HepG2 (cell line): ENCODE results near the gene RNF8. TPM values are rescaled to one million over a fixed set of nuclear protein-coding genes. Genes with fewer than 3 reads are reported as not detected.
"Not testable (repeated sequence)": the region's sequence is repeated elsewhere in the genome, so short reads cannot be mapped to it uniquely, and the experiment has no call there.

ENCODE experiments used
- ATAC-seq: fragments of 200-7000 bp; cut with Tn5 transposase; 3 replicates; pipeline ENCODE4 v1.9.1; 2020; ENCODE audit warnings: mild to moderate bottlenecking, moderate library complexity
- BruUV-seq: library from RNA; stranded (reverse); fragments of 400-500 nt; replicated peaks from 2 replicates; lab custom pipeline; 2021; lab: Mats Ljungman, UMichigan
- CTCF ChIA-PET: fragments of 300-600 bp; formaldehyde crosslinking; extraction: SDS; loops from one replicate; lab custom pipeline; 2021; ENCODE audit warnings: low total read pairs, inconsistent platforms, low intra/inter-chr PET ratio; lab: Yijun Ruan, JAX
- POLR2A ChIA-PET: fragments of 350-600 bp; sonication (Branson Sonifier 250); formaldehyde crosslinking; loops from one replicate; lab custom pipeline; 2020; ENCODE audit warnings: antibody characterized with exemption, inconsistent platforms; lab: Yijun Ruan, JAX
- DNase-seq: peaks from one replicate; pipeline ENCODE4 v3.0.0-alpha.2; 2015; ENCODE audit warnings: low spot score
- FAIRE-seq: peaks from 3 replicates; lab custom pipeline; 2011; peaks lifted over from hg19 to GRCh38; lab: Jason Lieb, UNC
- H2AFZ ChIP-seq: one replicate; pipeline ENCODE4 v1.6.1; 2011; ENCODE audit warnings: low read length, inconsistent platforms
- H3K27ac ChIP-seq: fragments of 300-600 bp; 3 replicates; pipeline ENCODE4 v1.8.0; 2011; ENCODE audit warnings: mixed run types, mild to moderate bottlenecking, mixed read lengths, low read length, inconsistent platforms; ENCODE audit not compliant: insufficient read depth; ENCODE audit errors: extremely low read length
- H3K27me3 ChIP-seq, 2 experiments: fragments of 200-600 bp in 1 of 2; 2 replicates in 1 of 2; 3 replicates in 1 of 2; pipeline versions ENCODE4 v1.6.0 to v1.8.0; 2011; ENCODE audit warnings: low read length in 2 of 2, mild to moderate bottlenecking in 2 of 2, moderate library complexity in 2 of 2, inconsistent platforms in 1 of 2; ENCODE audit not compliant: insufficient read depth in 2 of 2, control insufficient read depth in 1 of 2
- H3K36me3 ChIP-seq, 2 experiments: fragments of 200-600 bp in 1 of 2; replicated peaks in 1 of 2; 2 replicates in 1 of 2; 3 replicates in 1 of 2; pipeline versions ENCODE4 v1.5.1 to v1.8.0; 2011; ENCODE audit warnings: low read length in 2 of 2, inconsistent platforms in 1 of 2; ENCODE audit not compliant: insufficient read depth in 2 of 2, control insufficient read depth in 1 of 2
- H3K4me1 ChIP-seq: 2 replicates; pipeline ENCODE4 v1.5.1; 2012; ENCODE audit warnings: low read length, inconsistent platforms; ENCODE audit not compliant: insufficient read depth
- H3K4me2 ChIP-seq: 2 replicates; pipeline ENCODE4 v1.6.0; 2011; ENCODE audit warnings: low read depth, low read length, inconsistent platforms
- H3K4me3 ChIP-seq, 3 experiments: fragments of 200-600 bp in 1 of 3; sonication (generic), shearing (Covaris generic) in 1 of 3; replicated peaks in 1 of 3; 2 replicates each; pipeline ENCODE4 v1.5.1; 2011 to 2016; ENCODE audit warnings: low read length in 3 of 3, inconsistent platforms in 2 of 3, low read depth in 2 of 3, mild to moderate bottlenecking in 2 of 3, control low read depth in 1 of 3, mixed read lengths in 1 of 3; ENCODE audit not compliant: insufficient read depth in 1 of 3
- H3K79me2 ChIP-seq: one replicate; pipeline ENCODE4 v1.6.1; 2011; ENCODE audit warnings: low read length, inconsistent platforms; ENCODE audit not compliant: insufficient read depth
- H3K9ac ChIP-seq: 2 replicates; pipeline ENCODE4 v1.6.0; 2011; ENCODE audit warnings: mild to moderate bottlenecking, low read depth, low read length, inconsistent platforms; ENCODE audit not compliant: insufficient read depth
- H3K9me3 ChIP-seq: 2 replicates; pipeline ENCODE4 v1.5.1; 2012; ENCODE audit warnings: mild to moderate bottlenecking, low read length
- H4K20me1 ChIP-seq: 2 replicates; pipeline ENCODE4 v1.6.0; 2011; ENCODE audit warnings: inconsistent platforms, mild to moderate bottlenecking, low read length, moderate library complexity; ENCODE audit not compliant: insufficient read depth
- CEBPG ChIP-seq: IDR thresholded peaks from 2 replicates; pipeline ENCODE4 v1.6.1; 2016
- CHD4 ChIP-seq: fragments of 200-600 bp; sonication (generic); IDR thresholded peaks from 2 replicates; pipeline ENCODE4 v1.7.0; 2017; ENCODE audit warnings: mild to moderate bottlenecking, low read length, borderline replicate concordance
- FOXO1 ChIP-seq: sonication (generic); formaldehyde crosslinking; IDR thresholded peaks from 2 replicates; pipeline ENCODE4 v1.4.0; 2020; ENCODE audit warnings: missing genetic modification reagents
- HMG20A ChIP-seq: IDR thresholded peaks from 2 replicates; pipeline ENCODE4 v1.6.1; 2016; ENCODE audit warnings: borderline replicate concordance
- NCOR1 ChIP-seq: fragments of 200-600 bp; sonication (generic); IDR thresholded peaks from 2 replicates; pipeline ENCODE4 v1.7.0; 2017; ENCODE audit warnings: antibody characterized with exemption, low read length, borderline replicate concordance
- NKX3-1 ChIP-seq: sonication (generic); formaldehyde crosslinking; IDR thresholded peaks from 2 replicates; pipeline ENCODE4 v1.5.0; 2020; ENCODE audit warnings: missing genetic modification reagents
- NR2F6 ChIP-seq, 2 experiments: IDR thresholded peaks; 2 replicates each; pipeline ENCODE4 v1.6.1; 2016; ENCODE audit warnings: antibody characterized with exemption in 1 of 2, mild to moderate bottlenecking in 1 of 2
- PHF8 ChIP-seq: sonication (generic); formaldehyde crosslinking; IDR thresholded peaks from 2 replicates; pipeline ENCODE4 v1.5.0; 2020; ENCODE audit warnings: missing genetic modification reagents
- SMC3 ChIP-seq: IDR thresholded peaks from 2 replicates; pipeline ENCODE4 v1.6.1; 2011; ENCODE audit warnings: low read length, improper control_type of control experiment
- ZMYM2 ChIP-seq: sonication (generic); formaldehyde crosslinking; IDR thresholded peaks from 2 replicates; pipeline ENCODE4 v1.8.0; 2022; ENCODE audit warnings: mild to moderate bottlenecking, missing genetic modification reagents
- ZNF614 ChIP-seq: IDR thresholded peaks from 2 replicates; pipeline ENCODE4 v1.6.1; 2018; ENCODE audit warnings: missing biosample characterization, missing genetic modification reagents, inconsistent platforms, borderline replicate concordance
- ZNF629 ChIP-seq: sonication (generic); formaldehyde crosslinking; conservative IDR thresholded peaks from 2 replicates; pipeline ENCODE4 v1.5.0; 2020; ENCODE audit warnings: missing genetic modification reagents
- ZNF781 ChIP-seq: sonication (generic); formaldehyde crosslinking; IDR thresholded peaks from 2 replicates; pipeline ENCODE4 v1.5.1; 2020; ENCODE audit warnings: borderline replicate concordance, mild to moderate bottlenecking, missing genetic modification reagents; ENCODE audit errors: not compliant biosample characterization
- ZSCAN29 ChIP-seq: sonication (generic); formaldehyde crosslinking; conservative IDR thresholded peaks from 2 replicates; pipeline ENCODE4 v1.4.0; 2020; ENCODE audit warnings: mild to moderate bottlenecking, missing genetic modification reagents
- WGBS: methylation state at CpG from one replicate; pipeline ENCODE4 v1.1.6; 2017; ENCODE audit warnings: low lambda C conversion rate; 5-methylcytosine and 5-hydroxymethylcytosine counted together
- in situ Hi-C: cut with HindIII; loops from 2 replicates; pipeline ENCODE4 v1.10.0; 2017; ENCODE audit warnings: low pct_unique_long_range_greater_than_20kb; ENCODE audit not compliant: extremely low pct_ligation_motif_present
- intact Hi-C: fragments of 100-400 bp; cut with micrococcal nuclease; formaldehyde crosslinking; loops from one replicate; pipeline ENCODE4 v1.10.0; 2022; ENCODE audit not compliant: unreplicated experiment
- polyA plus RNA-seq, 8 experiments: library from polyadenylated mRNA; depleted of rRNA in 3 of 8; stranded (reverse) in 7 of 8; unstranded in 1 of 8; fragments of >200 nt; fragmentation: Illumina TruSeq in 4 of 8; extraction: Trizol in 4 of 8; gene quantifications; 2 replicates each; pipeline versions ENCODE4 v1.2.1 to v1.2.3, GENCODE V29; 2011 to 2016; ENCODE audit warnings: low read depth in 4 of 8, missing spikeins in 1 of 8, mixed read lengths in 1 of 8; ENCODE audit not compliant: insufficient read depth in 1 of 8
- total RNA-seq, 5 experiments: library from RNA; depleted of rRNA; stranded (reverse); fragments of >200 nt; fragmentation: Illumina TruSeq; extraction: Trizol; gene quantifications; 2 replicates each; pipeline ENCODE4 v1.2.3, GENCODE V29; 2016; ENCODE audit warnings: low read depth in 1 of 5
- TF ChIP-seq, protein P1 (sequence below): sonication (generic); formaldehyde crosslinking; IDR thresholded peaks from 2 replicates; pipeline ENCODE4; 2020; ENCODE audit warnings: missing genetic modification reagents, mild to moderate bottlenecking, borderline replicate concordance
- TF ChIP-seq, protein P2 (sequence below): sonication (generic); formaldehyde crosslinking; IDR thresholded peaks from 2 replicates; pipeline ENCODE4 v1.5.1; 2020; ENCODE audit warnings: mild to moderate bottlenecking, missing genetic modification reagents

RNF8 gene
- total and polyA plus RNA-seq, 2 of the 13 experiments (the other 11 are each of a cell fraction or from before 2014, with no cell fraction given): 21.8 to 47.6 TPM

DNA sequence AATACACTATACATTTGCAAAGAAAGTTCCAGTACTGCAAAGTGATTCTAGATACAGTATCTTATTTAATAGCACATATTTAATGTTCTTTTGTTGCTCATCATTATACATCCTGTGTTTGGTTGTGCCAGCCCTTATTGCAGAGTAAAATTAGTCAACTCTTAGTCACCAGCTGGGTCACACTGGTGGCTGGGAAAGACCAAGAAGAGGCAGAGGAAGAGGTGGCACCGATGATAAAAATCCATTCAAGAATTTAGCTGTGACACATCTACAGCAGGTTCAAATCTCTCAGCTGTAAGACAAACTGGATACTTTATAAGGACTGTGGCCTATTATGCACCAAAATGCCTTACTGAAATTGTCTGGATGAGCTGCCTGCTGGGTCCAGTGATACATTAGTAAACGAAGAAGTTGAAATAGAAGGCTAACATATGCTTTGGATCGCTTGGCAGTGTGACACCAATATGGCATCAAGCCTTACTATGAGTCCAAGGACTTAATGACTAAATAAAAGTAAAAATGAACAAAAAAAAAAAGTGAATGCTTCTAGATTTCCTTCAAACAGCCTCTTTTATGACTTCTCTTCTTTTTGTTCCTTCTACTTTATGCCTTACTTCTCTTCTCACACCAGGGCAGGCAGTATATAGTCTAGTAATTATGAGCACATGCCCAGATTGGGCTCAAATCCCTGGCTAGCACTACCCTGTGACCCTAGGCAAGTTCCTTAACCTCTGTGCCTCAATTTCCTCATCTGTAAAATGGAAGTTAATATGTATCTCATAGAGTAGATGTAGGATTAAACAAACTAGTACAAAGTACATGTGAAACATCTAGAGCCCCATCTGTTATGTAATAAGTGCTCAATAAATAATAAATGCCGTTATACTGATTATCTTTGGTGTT is 29.4 kb upstream of the RNF8 start (continued):
- TF ChIP-seq FOXO1 (CRISPR knock-in tag) (no peak), ZNF614 (CRISPR knock-in tag) (no peak), ZNF781 (CRISPR knock-in tag) (peak; percentile 60), CHD4 (peak; percentile 42; the same call in 1 of the 2 replicates), ZSCAN29 (CRISPR knock-in tag) (no peak), ZNF629 (peak; percentile 94), NKX3-1 (CRISPR knock-in tag) (no peak), ZMYM2 (CRISPR knock-in tag) (peak; percentile 57; the same call in 1 of the 2 replicates)
- TF ChIP-seq, protein P1, sequence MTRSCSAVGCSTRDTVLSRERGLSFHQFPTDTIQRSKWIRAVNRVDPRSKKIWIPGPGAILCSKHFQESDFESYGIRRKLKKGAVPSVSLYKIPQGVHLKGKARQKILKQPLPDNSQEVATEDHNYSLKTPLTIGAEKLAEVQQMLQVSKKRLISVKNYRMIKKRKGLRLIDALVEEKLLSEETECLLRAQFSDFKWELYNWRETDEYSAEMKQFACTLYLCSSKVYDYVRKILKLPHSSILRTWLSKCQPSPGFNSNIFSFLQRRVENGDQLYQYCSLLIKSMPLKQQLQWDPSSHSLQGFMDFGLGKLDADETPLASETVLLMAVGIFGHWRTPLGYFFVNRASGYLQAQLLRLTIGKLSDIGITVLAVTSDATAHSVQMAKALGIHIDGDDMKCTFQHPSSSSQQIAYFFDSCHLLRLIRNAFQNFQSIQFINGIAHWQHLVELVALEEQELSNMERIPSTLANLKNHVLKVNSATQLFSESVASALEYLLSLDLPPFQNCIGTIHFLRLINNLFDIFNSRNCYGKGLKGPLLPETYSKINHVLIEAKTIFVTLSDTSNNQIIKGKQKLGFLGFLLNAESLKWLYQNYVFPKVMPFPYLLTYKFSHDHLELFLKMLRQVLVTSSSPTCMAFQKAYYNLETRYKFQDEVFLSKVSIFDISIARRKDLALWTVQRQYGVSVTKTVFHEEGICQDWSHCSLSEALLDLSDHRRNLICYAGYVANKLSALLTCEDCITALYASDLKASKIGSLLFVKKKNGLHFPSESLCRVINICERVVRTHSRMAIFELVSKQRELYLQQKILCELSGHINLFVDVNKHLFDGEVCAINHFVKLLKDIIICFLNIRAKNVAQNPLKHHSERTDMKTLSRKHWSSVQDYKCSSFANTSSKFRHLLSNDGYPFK: no peak

DNA sequence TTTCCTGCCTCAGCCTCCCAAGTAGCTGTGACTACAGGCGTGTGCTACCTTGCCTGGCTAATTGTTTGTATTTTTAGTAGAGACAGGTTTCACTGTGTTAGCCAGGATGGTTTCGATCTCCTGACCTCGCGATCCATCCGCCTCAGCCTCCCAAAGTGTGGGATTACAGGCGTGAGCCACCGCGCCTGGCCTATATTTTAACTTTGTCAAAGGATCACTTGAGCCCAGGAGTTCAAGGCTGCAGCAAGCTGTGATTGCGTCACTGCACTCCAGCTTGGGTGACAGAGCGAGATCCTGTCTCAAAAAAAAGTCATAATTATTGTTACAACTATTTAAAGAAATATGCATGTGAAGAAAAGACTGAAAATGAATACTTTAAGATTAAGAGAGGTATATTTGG is 23.4 kb upstream of the RNF8 start:
- in situ Hi-C loops, FAIRE-seq, H3K27me3 ChIP-seq, H3K9ac ChIP-seq, H4K20me1 ChIP-seq, H3K4me3 ChIP-seq, H3K79me2 ChIP-seq, intact Hi-C loops, H3K36me3 ChIP-seq, BruUV-seq, H3K4me2 ChIP-seq, H3K9me3 ChIP-seq, H2AFZ ChIP-seq: not testable (repeated sequence)
- POLR2A ChIA-PET: interaction anchor here (1.2 kb wide), 1 partner anchor 24 kb away, joined by 3 read pairs; no protein-coding TSS in a partner anchor
- CTCF ChIA-PET: interaction anchor here (1.6 kb wide), 1 partner anchor 51 kb away, joined by 3 read pairs; no protein-coding TSS in a partner anchor
- H3K27ac ChIP-seq: peak overlapping the region; percentile 38
- WGBS: 74% methylated on average over 10 of the region's 10 CpGs
- ATAC-seq (peak; percentile 16; the same call in 2 of the 3 replicates), DNase-seq (peak; percentile 65)
- H3K4me1 ChIP-seq: peaks cover 39% of the 10 kb centered on the region
- peak; percentile 50; the same call in 1 of the 2 replicates for TF ChIP-seq NR2F6 (IDR thresholded peaks at IDR 0.05)
- peak; percentile 77 for TF ChIP-seq NR2F6 (CRISPR knock-in tag; IDR thresholded peaks at IDR 0.05)
- peak; percentile 34; the same call in 1 of the 2 replicates for TF ChIP-seq HMG20A (CRISPR knock-in tag)
- TF ChIP-seq ZMYM2 (CRISPR knock-in tag): peak; percentile 96
- TF ChIP-seq, protein P2, sequence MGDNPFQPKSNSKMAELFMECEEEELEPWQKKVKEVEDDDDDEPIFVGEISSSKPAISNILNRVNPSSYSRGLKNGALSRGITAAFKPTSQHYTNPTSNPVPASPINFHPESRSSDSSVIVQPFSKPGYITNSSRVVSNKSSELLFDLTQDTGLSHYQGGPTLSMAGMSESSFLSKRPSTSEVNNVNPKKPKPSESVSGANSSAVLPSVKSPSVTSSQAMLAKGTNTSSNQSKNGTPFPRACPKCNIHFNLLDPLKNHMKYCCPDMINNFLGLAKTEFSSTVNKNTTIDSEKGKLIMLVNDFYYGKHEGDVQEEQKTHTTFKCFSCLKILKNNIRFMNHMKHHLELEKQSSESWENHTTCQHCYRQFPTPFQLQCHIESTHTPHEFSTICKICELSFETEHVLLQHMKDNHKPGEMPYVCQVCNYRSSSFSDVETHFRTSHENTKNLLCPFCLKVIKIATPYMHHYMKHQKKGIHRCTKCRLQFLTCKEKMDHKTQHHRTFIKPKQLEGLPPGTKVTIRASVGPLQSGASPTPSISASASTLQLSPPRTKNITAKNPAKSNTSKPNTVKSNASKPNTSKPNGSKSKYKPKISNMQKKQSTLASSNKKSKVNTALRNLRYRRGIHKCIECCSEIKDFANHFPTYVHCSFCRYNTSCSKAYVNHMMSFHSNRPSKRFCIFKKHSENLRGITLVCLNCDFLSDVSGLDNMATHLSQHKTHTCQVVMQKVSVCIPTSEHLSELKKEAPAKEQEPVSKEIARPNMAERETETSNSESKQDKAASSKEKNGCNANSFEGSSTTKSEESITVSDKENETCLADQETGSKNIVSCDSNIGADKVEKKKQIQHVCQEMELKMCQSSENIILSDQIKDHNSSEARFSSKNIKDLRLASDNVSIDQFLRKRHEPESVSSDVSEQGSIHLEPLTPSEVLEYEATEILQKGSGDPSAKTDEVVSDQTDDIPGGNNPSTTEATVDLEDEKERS (CRISPR knock-in tag): peak; percentile 60; the same call in 1 of the 2 replicates
- peak; percentile 10; the same call in 1 of the 2 replicates for TF ChIP-seq SMC3
- peak; percentile 39; the same call in 1 of the 2 replicates for TF ChIP-seq NCOR1
- 0 out of 2 replicates have a peak, but pooled peaks have one; percentile 25 for TF ChIP-seq PHF8 (CRISPR knock-in tag)
- TF ChIP-seq CEBPG (CRISPR knock-in tag): peak; percentile 96
